Measurements from ENCODE around the gene CIC. TPM values are rescaled to one million over a fixed set of nuclear protein-coding genes. Genes with fewer than 3 reads are reported as not detected.

CIC gene
- total and polyA plus RNA-seq, 2 of the 13 experiments (the other 11 are each of a cell fraction or from before 2014, with no cell fraction given) = 5.9 to 8.0 TPM

GRCh38 chr19:42269478-42270345, 660 bp downstream of the CIC start (continued):
- TF ChIP-seq ZNF446 (CRISPR knock-in tag; IDR thresholded peaks at IDR 0.05) = no peak
- TF ChIP-seq ZSCAN31 (CRISPR knock-in tag; IDR thresholded peaks at IDR 0.05; ENCODE audit: low read depth) = 0 out of 2 replicates have a peak, but pooled peaks have one; percentile 50
- no peak for TF ChIP-seq HNRNPH1 (optimal IDR thresholded peaks at IDR 0.05; ENCODE audit: low read depth, low read length)
- TF ChIP-seq ZNF556 (CRISPR knock-in tag; IDR thresholded peaks at IDR 0.05; ENCODE audit: borderline replicate concordance) = no peak; the same call in 1 of the 2 replicates
- no peak for TF ChIP-seq FUBP1 (CRISPR knock-in tag; IDR thresholded peaks at IDR 0.05; ENCODE audit: borderline replicate concordance)
- TF ChIP-seq GTF3A (CRISPR knock-in tag; conservative IDR thresholded peaks at IDR 0.05) = no peak
- TF ChIP-seq DBP (CRISPR knock-in tag; IDR thresholded peaks at IDR 0.05; ENCODE audit: not compliant biosample characterization) = no peak
- TF ChIP-seq MTA3 (CRISPR knock-in tag; IDR thresholded peaks at IDR 0.05) = no peak
- 0 out of 2 replicates have a peak, but pooled peaks have one; percentile 30 for TF ChIP-seq ZNF746 (CRISPR knock-in tag; IDR thresholded peaks at IDR 0.05)
- no peak for TF ChIP-seq JDP2 (CRISPR knock-in tag; IDR thresholded peaks at IDR 0.05; ENCODE audit: borderline replicate concordance)
- TF ChIP-seq RELA (CRISPR knock-in tag; IDR thresholded peaks at IDR 0.05) = no peak
- no peak for TF ChIP-seq SP2 (CRISPR knock-in tag; IDR thresholded peaks at IDR 0.05)
- TF ChIP-seq CREM (IDR thresholded peaks at IDR 0.05) = no peak
- no peak for TF ChIP-seq CREM (CRISPR knock-in tag; IDR thresholded peaks at IDR 0.05)
- no peak for TF ChIP-seq ZNF260 (CRISPR knock-in tag; IDR thresholded peaks at IDR 0.05; ENCODE audit: borderline replicate concordance, low read depth)
- no peak for TF ChIP-seq THAP8 (CRISPR knock-in tag; IDR thresholded peaks at IDR 0.05; ENCODE audit: borderline replicate concordance)
- TF ChIP-seq ZNF414 (CRISPR knock-in tag; IDR thresholded peaks at IDR 0.05) = no peak
- no peak for TF ChIP-seq PATZ1 (CRISPR knock-in tag; IDR thresholded peaks at IDR 0.05)
- no peak for TF ChIP-seq ZSCAN9 (CRISPR knock-in tag; IDR thresholded peaks at IDR 0.05; ENCODE audit: borderline replicate concordance)
- TF ChIP-seq ZNF264 (CRISPR knock-in tag; IDR thresholded peaks at IDR 0.05) = no peak
- 0 out of 2 replicates have a peak, but pooled peaks have one; percentile 47 for TF ChIP-seq ZNF784 (CRISPR knock-in tag; IDR thresholded peaks at IDR 0.05; ENCODE audit: borderline replicate concordance)
- TF ChIP-seq FOXA1 (IDR thresholded peaks at IDR 0.05) = no peak
- TF ChIP-seq FOXA1 (CRISPR knock-in tag; IDR thresholded peaks at IDR 0.05) = no peak
- no peak for TF ChIP-seq POLR2AphosphoS2 (IDR thresholded peaks at IDR 0.05; ENCODE audit: low read depth, low read length)
